Endothelial cell of umbilical vein (primary cell): ENCODE data around the gene RBM20.

Source experiments
- POLR2A ChIP-seq: IDR thresholded peaks from 2 replicates; pipeline ENCODE4 v1.6.1; 2012; ENCODE audit warnings: low read depth, mild to moderate bottlenecking, control low read depth, low read length
- TF ChIP-seq, protein P1 (sequence below), 2 donors: IDR thresholded peaks; 1 replicate in 1 of 2; 2 replicates in 1 of 2; pipeline ENCODE4 v1.5.1; 2011; ENCODE audit warnings: low read length in 2 of 2, mild to moderate bottlenecking in 2 of 2, moderate library complexity in 2 of 2, control low read depth in 1 of 2, inconsistent platforms in 1 of 2, low read depth in 1 of 2; ENCODE audit not compliant: insufficient read depth in 1 of 2; ENCODE audit errors: extremely low read depth in 1 of 2

- TF ChIP-seq, protein P1, sequence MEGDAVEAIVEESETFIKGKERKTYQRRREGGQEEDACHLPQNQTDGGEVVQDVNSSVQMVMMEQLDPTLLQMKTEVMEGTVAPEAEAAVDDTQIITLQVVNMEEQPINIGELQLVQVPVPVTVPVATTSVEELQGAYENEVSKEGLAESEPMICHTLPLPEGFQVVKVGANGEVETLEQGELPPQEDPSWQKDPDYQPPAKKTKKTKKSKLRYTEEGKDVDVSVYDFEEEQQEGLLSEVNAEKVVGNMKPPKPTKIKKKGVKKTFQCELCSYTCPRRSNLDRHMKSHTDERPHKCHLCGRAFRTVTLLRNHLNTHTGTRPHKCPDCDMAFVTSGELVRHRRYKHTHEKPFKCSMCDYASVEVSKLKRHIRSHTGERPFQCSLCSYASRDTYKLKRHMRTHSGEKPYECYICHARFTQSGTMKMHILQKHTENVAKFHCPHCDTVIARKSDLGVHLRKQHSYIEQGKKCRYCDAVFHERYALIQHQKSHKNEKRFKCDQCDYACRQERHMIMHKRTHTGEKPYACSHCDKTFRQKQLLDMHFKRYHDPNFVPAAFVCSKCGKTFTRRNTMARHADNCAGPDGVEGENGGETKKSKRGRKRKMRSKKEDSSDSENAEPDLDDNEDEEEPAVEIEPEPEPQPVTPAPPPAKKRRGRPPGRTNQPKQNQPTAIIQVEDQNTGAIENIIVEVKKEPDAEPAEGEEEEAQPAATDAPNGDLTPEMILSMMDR (IDR thresholded peaks at IDR 0.05; ENCODE audit: extremely low read depth in 1 of 2, insufficient read depth in 1 of 2, low read depth in 1 of 2, low read length in 2 of 2): no peak
- TF ChIP-seq POLR2A: no peak
Measured at GRCh38 chr10:110647136-110647430, 2.9 kb downstream of the RBM20 start.
